Upper lobe of left lung (tissue), 4 donors: Measurements from ENCODE around the gene GNAS.

Experiments
- POLR2A ChIP-seq, 4 donors: fragments of 450-650 bp; IDR thresholded peaks; one replicate each; pipeline ENCODE4 v1.5.1; 2016 to 2017; ENCODE audit warnings: antibody characterized with exemption in 4 of 4, mild to moderate bottlenecking in 2 of 4
- TF ChIP-seq, protein P1 (sequence below), 6 experiments: fragments of 450-650 bp in 4 of 6; fragments of 200-600 bp in 2 of 6; sonication (generic) in 2 of 6; IDR thresholded peaks; one replicate each; pipeline ENCODE4 v1.5.1; 2016 to 2019; ENCODE audit warnings: antibody characterized with exemption in 6 of 6

DNA sequence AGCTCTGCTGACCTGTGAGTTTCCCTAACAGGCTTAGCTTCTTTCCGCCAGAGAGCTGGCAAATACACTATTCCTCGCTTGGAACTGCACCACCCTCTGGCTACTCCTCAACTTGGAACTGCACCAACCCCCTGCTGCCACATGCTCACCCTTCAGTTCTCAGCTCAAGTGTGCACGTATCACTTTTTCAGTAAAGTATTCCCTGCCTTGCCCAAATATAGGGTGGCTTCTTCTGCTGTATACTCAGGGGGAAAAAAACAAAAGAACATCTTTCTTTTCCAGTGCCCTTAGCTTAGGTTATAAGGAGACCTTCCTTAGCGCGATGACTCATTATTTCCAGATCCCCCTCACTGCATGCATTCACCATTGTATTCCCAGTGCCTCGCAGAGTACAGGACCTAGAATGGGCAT, 23.0 kb upstream of the GNAS start:
- TF ChIP-seq POLR2A (IDR thresholded peaks at IDR 0.05): no peak
- TF ChIP-seq, protein P1, sequence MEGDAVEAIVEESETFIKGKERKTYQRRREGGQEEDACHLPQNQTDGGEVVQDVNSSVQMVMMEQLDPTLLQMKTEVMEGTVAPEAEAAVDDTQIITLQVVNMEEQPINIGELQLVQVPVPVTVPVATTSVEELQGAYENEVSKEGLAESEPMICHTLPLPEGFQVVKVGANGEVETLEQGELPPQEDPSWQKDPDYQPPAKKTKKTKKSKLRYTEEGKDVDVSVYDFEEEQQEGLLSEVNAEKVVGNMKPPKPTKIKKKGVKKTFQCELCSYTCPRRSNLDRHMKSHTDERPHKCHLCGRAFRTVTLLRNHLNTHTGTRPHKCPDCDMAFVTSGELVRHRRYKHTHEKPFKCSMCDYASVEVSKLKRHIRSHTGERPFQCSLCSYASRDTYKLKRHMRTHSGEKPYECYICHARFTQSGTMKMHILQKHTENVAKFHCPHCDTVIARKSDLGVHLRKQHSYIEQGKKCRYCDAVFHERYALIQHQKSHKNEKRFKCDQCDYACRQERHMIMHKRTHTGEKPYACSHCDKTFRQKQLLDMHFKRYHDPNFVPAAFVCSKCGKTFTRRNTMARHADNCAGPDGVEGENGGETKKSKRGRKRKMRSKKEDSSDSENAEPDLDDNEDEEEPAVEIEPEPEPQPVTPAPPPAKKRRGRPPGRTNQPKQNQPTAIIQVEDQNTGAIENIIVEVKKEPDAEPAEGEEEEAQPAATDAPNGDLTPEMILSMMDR (IDR thresholded peaks at IDR 0.05): no peak
